Measurements from ENCODE around the gene CHAF1A. TPM values are rescaled to one million over a fixed set of nuclear protein-coding genes. Genes with fewer than 3 reads are reported as not detected.

Gene CHAF1A
- total RNA-seq, 1 donor from 2014 or later = 5.1 TPM

DNA sequence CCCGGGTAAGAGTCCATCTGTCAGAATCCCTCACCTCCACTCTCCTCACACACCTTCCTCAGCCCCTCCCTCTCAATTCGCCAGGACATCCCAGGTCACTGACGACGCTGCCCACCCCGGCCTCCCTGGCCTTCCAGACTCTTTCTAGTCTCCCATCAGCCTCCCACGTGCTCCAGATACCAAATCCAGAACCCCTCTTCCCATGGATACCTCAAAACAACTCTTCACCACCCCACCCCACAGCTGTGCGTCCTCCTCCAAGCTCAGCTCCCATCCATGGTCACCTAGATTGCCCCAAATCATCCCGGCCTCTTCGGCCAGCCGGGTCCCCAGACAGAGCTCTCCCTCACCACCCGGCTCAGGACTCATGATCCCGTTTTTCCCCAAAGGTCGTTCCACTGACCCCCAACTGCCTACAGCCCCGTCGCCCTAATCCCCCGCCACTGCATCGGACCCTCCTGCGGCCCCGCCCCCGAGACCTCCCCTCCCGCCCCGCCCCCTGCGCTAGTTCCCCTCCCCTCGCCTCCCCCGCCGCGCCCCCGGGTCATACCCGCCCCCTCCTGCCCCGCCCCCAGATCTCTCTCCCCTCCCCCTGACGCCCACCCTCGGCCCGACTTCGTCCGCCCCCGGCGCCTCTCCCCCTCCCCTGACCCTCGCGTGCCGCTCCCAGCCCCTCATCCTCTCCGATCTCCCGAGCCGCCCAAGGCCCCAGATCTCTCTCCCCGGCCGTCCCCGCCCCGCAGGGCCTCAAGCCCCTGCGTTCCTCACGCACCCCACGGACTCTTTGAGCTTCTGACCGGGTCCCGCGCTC is 54.6 kb downstream of the CHAF1A start:
- H3K27ac ChIP-seq (replicated peaks) = peak overlapping the region; percentile 93
- intact Hi-C loops (cut with micrococcal nuclease) = no loop called here
- H3K4me1 ChIP-seq = peaks cover 43% of the 10 kb centered on the region
- peak overlapping the region; percentile 80 for H3K4me3 ChIP-seq
- TF ChIP-seq, protein P1, sequence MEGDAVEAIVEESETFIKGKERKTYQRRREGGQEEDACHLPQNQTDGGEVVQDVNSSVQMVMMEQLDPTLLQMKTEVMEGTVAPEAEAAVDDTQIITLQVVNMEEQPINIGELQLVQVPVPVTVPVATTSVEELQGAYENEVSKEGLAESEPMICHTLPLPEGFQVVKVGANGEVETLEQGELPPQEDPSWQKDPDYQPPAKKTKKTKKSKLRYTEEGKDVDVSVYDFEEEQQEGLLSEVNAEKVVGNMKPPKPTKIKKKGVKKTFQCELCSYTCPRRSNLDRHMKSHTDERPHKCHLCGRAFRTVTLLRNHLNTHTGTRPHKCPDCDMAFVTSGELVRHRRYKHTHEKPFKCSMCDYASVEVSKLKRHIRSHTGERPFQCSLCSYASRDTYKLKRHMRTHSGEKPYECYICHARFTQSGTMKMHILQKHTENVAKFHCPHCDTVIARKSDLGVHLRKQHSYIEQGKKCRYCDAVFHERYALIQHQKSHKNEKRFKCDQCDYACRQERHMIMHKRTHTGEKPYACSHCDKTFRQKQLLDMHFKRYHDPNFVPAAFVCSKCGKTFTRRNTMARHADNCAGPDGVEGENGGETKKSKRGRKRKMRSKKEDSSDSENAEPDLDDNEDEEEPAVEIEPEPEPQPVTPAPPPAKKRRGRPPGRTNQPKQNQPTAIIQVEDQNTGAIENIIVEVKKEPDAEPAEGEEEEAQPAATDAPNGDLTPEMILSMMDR (IDR thresholded peaks at IDR 0.05; ENCODE audit: borderline replicate concordance) = no peak
- no peaks in the 10 kb centered on the region for H3K27me3 ChIP-seq (ENCODE audit: low read depth)
- no peaks in the 10 kb centered on the region for H3K9me3 ChIP-seq (replicated peaks)
- H3K36me3 ChIP-seq = peaks cover 24% of the 10 kb centered on the region
- peak; percentile 51 for DNase-seq

DNA sequence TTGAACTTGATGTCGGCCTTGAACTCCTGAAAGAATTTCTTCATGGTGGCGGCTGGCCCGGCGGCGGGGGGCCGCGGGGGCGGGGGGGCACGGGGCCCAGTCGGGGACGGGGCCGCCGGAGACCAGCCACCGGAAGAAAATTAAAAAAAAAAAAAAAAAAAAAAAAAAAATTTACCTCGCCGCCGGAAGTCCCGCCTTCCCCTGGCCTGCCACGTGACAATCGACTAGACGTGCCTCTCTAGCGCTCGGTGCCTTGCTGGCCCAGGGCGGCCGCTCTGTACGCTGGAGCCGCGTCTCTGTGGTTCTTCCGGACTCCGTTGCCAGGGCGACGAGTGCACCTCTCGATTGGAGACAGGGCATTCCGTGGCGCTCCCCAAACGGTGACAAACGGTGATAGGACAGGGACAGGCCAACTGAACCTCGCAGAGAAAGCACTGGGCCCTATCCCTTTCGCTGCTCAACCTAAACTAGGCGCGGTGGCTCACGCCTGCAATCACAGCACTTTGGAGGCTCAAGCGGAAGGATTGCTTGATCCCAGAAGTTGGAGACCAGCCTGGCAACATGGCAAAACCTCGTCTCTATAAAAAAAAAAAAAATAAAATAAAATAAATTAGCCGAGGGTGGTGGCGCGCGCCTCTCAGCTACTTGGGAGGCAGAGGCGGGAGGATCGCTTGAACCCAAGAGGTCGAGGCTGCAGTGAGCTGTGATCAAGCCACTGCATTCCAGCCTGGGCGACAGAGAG is 55.4 kb downstream of the CHAF1A start, which contains the start of gene UBXN6:
UBXN6 (minus strand) TSS at position 141 of the 742 bp plus-strand sequence; CDS start at position 44, 97 bp downstream.
- peaks cover 16% of the 10 kb centered on the region for H3K36me3 ChIP-seq
- peak; percentile 97 for DNase-seq
- peaks cover 43% of the 10 kb centered on the region for H3K4me1 ChIP-seq
- TF ChIP-seq, protein P1 (IDR thresholded peaks at IDR 0.05; ENCODE audit: borderline replicate concordance) = peak; percentile 37
- intact Hi-C loops (cut with micrococcal nuclease) = no loop called here
- H3K27ac ChIP-seq (replicated peaks) = peak within 1 kb of the TSS; percentile 93
- peak within 1 kb of the TSS; percentile 80 for H3K4me3 ChIP-seq
- no peaks in the 10 kb centered on the region for H3K27me3 ChIP-seq (ENCODE audit: low read depth)
- no peaks in the 10 kb centered on the region for H3K9me3 ChIP-seq (replicated peaks)

DNA sequence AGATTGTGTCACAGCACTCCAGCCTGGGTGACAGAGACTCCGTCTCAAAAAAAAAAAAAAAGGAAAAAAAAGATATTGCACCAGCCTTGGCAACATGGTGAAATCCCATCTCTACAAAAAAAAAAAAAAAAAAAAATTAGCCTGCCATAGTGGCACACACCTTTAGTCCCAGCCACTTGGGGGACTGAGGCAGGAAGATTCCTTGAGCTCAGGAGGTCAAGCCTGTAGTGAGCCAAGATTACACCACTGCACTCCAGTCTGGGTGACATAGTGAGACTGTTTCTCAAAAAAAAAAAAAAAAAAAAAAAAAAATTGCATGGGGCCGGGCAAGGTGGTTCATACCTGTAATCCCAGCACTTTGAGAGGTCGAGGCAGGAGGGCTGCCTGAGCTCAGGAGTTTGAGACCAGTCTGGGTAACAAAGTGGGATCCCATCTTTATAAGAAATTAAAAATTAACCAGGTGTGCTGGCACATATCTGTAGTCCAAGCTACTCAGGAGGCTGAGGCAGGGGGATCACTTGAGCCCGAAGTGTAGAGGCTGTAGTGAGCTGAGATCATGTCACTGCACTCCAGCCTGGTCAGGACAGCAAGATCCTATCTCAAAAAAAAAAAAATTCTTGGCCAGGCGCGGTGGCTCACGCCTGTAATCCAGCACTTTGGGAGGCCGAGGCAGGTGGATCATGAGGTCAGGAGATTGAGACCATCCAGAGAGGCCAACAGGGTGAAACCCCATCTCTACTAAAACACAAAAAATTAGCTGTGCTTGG is 62.6 kb downstream of the CHAF1A start:
- H3K4me3 ChIP-seq = no peak overlapping the region
- no peaks in the 10 kb centered on the region for H3K9me3 ChIP-seq (replicated peaks)
- intact Hi-C loops (cut with micrococcal nuclease) = no loop called here
- H3K4me1 ChIP-seq = no peaks in the 10 kb centered on the region
- TF ChIP-seq, protein P1 (IDR thresholded peaks at IDR 0.05; ENCODE audit: borderline replicate concordance) = no peak
- no peak overlapping the region for H3K27ac ChIP-seq (replicated peaks)
- H3K36me3 ChIP-seq = no peaks in the 10 kb centered on the region
- no peaks in the 10 kb centered on the region for H3K27me3 ChIP-seq (ENCODE audit: low read depth)
- no peak for DNase-seq

DNA sequence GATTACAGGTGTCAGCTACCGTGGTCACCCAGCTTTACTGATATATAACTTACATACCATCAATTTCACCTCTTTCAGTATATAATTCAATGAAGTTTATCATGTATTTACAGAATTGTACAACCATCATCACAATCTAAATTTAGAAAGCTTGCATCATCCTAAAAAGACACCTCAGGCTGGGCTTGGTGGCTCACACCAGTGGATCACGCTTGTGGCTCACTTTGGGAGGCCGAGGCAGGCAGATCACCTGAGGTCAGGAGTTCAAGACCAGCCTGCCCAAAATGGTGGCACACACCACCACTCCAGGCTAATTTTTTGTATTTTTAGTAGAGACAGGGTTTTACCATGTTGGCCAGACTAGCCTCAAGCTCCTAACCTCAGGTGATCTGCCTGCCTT is 65.4 kb downstream of the CHAF1A start:
- no peaks in the 10 kb centered on the region for H3K36me3 ChIP-seq
- no peaks in the 10 kb centered on the region for H3K9me3 ChIP-seq (replicated peaks)
- no peak overlapping the region for H3K4me3 ChIP-seq
- H3K27me3 ChIP-seq (ENCODE audit: low read depth) = no peaks in the 10 kb centered on the region
- intact Hi-C loops (cut with micrococcal nuclease) = no loop called here
- no peak for DNase-seq
- no peak overlapping the region for H3K27ac ChIP-seq (replicated peaks)
- peaks cover 14% of the 10 kb centered on the region for H3K4me1 ChIP-seq
- TF ChIP-seq, protein P1 (IDR thresholded peaks at IDR 0.05; ENCODE audit: borderline replicate concordance) = no peak
